Stomach (tissue), 9 donors: ENCODE measurements around the gene CDK5RAP3. TPM values are rescaled to one million over a fixed set of nuclear protein-coding genes. Genes with fewer than 3 reads are reported as not detected.
A peak's percentile ranks its signal among the peaks of the same experiment; 100 is the strongest.

Source experiments
- DNase-seq, 2 donors: peaks; one replicate each; pipeline versions ENCODE4 v3.0.0 to v3.0.0-alpha.2; 2013 to 2019
- H3K27ac ChIP-seq, 5 donors: fragments of 200-600 bp in 4 of 5; sonication (generic) in 4 of 5; one replicate each; pipeline ENCODE4 v1.5.1; 2013 to 2019; ENCODE audit warnings: mild to moderate bottlenecking in 1 of 5, moderate library complexity in 1 of 5
- H3K27me3 ChIP-seq, 3 donors: fragments of 200-600 bp; sonication (generic); one replicate each; pipeline ENCODE4 v1.5.1; 2017 to 2019; ENCODE audit warnings: mixed run types in 1 of 3
- H3K36me3 ChIP-seq, 4 donors: fragments of 200-600 bp; sonication (generic); 1 replicate in 3 of 4; 2 replicates in 1 of 4; pipeline ENCODE4 v1.5.1; 2016 to 2019
- H3K4me1 ChIP-seq, 4 donors: fragments of 200-600 bp; sonication (generic); one replicate each; pipeline ENCODE4 v1.5.1; 2016 to 2019
- H3K4me3 ChIP-seq, 4 donors: fragments of 200-600 bp; sonication (generic) in 3 of 4; one replicate each; pipeline ENCODE4 v1.5.1; 2016 to 2019; ENCODE audit warnings: mild to moderate bottlenecking in 1 of 4
- H3K9me3 ChIP-seq, 4 donors: fragments of 200-600 bp; sonication (generic); one replicate each; pipeline ENCODE4 v1.5.1; 2016 to 2019
- EP300 ChIP-seq: sonication (generic); formaldehyde crosslinking; IDR thresholded peaks from one replicate; pipeline ENCODE4 v1.6.1; 2017; ENCODE audit warnings: antibody characterized with exemption
- POLR2A ChIP-seq, 4 donors: fragments of 450-650 bp; IDR thresholded peaks; one replicate each; pipeline ENCODE4 v1.6.1; 2016; ENCODE audit warnings: antibody characterized with exemption in 4 of 4, control low read depth in 2 of 4, mild to moderate bottlenecking in 1 of 4, moderate library complexity in 1 of 4
- POLR2AphosphoS5 ChIP-seq, 3 donors: sonication (generic); formaldehyde crosslinking; IDR thresholded peaks; one replicate each; pipeline ENCODE4 v1.6.1; 2016; ENCODE audit warnings: antibody characterized with exemption in 3 of 3
- WGBS, 5 donors: extraction: QIAGEN DNeasy Blood & Tissue Kit in 3 of 5; methylation state at CpG; one replicate each; pipeline versions ENCODE4 v1.1.5 to v1.1.7; 2013 to 2018; 5-methylcytosine and 5-hydroxymethylcytosine counted together
- intact Hi-C: fragments of 100-400 bp; cut with DNase I; formaldehyde crosslinking; loops from one replicate; pipeline ENCODE4 v1.15.1; 2023; ENCODE audit warnings: low total_unique reads
- polyA plus RNA-seq, 3 donors: library from polyadenylated mRNA; stranded (reverse); fragments of 200-250 nt; gene quantifications; one replicate each; pipeline ENCODE4 v1.2.3, GENCODE V29; 2013
- total RNA-seq, 5 donors: library from RNA; depleted of rRNA; stranded (reverse); fragments of >200 nt; gene quantifications; one replicate each; pipeline versions ENCODE4 v1.1.0 to v1.2.3, GENCODE V29; 2014 to 2016
- TF ChIP-seq, protein P1 (sequence below), 7 experiments: fragments of 450-650 bp in 4 of 7; fragments of 200-600 bp in 3 of 7; sonication (generic) in 3 of 7; IDR thresholded peaks; one replicate each; pipeline ENCODE4 v1.5.1; 2016 to 2019; ENCODE audit warnings: antibody characterized with exemption in 7 of 7, control low read depth in 2 of 7, mild to moderate bottlenecking in 1 of 7
- donor health status: healthy with polysubstance abuse.
- donor health status: Bipolar disorder and iron deficiency.
- donor health status: healthy.

Gene CDK5RAP3
- total and polyA plus RNA-seq, 8 donors, result 101 to 682 (median 277) TPM

DNA sequence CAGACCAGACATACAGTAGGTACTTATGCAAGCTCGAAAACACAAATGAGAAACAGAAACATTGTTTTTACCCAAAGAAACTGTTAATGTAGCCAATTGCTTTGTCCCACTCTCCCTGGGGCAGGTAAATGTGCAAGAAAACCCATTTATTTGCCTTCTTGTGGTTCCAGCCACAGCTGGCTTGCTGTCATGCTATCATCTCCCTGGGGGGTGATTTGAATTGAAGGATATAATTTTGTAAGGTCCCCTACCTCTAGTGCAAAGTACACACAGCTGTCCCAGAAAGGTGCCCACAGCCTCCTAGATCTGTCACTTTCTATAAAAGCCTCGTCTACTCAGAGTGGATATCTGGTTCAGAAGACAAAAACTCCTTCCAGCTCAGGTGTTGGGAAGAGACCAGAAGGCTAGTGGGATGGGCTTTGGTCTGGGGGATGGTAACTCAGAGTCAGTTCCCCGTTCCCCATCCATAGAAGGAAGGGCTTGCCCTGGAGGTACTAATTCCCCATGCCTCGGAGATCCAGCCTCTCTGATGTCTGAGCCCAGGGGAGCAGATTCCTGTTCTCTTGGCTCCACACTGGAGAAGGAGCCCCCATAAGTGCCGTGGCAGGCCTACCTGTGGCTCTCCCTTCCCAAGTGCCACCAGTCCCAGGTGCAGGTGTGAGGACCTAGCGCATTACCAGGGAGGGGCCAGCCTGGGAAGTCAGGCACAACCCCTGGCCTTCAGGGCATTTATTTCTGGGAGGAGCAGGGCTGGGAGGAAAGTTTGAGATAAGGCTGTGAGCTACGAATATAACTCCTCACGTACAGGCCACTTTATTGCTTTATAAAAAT lies 10.9 kb upstream of the CDK5RAP3 start:
- intact Hi-C loops, result no loop called here

DNA sequence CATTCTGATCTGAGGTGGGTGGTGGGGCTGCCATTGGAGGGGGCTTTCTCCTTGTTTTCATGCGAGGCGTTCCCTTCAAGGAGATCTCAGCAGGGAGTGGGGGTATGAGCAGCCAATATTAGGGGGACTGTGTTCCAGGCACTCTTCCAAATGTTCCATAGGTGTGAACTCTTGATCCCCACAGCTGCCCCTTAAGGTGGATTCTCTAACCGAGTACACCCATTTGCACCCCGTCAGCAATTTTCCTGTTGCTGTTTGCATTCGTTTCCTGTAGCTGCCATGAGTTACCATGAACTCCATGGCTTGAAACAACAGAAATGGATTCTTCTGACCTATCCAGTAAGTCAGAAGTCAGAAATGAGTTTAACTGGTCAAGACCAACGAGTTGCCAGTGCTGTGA lies 9.5 kb upstream of the CDK5RAP3 start:
- Histone ChIP-seq H3K27ac (peak overlapping the region in 4 of 5 donors; percentile 9 to 94 (median 90)), H3K4me1 (peaks cover 20 to 36% (median 26%) of the 10 kb centered on the region in 4 donors), H3K9me3 (no peaks in the 10 kb centered on the region), H3K4me3 (no peak overlapping the region), H3K36me3 (no peaks in the 10 kb centered on the region), H3K27me3 (no peaks in the 10 kb centered on the region)
- 80 to 91% (median 84%) methylated on average over 6 of the region's 6 CpGs for WGBS, 5 donors
- intact Hi-C loops, result no loop called here
- TF ChIP-seq POLR2A (IDR thresholded peaks at IDR 0.05), result no peak
- no peak for TF ChIP-seq POLR2AphosphoS5 (IDR thresholded peaks at IDR 0.05)
- TF ChIP-seq, protein P1, sequence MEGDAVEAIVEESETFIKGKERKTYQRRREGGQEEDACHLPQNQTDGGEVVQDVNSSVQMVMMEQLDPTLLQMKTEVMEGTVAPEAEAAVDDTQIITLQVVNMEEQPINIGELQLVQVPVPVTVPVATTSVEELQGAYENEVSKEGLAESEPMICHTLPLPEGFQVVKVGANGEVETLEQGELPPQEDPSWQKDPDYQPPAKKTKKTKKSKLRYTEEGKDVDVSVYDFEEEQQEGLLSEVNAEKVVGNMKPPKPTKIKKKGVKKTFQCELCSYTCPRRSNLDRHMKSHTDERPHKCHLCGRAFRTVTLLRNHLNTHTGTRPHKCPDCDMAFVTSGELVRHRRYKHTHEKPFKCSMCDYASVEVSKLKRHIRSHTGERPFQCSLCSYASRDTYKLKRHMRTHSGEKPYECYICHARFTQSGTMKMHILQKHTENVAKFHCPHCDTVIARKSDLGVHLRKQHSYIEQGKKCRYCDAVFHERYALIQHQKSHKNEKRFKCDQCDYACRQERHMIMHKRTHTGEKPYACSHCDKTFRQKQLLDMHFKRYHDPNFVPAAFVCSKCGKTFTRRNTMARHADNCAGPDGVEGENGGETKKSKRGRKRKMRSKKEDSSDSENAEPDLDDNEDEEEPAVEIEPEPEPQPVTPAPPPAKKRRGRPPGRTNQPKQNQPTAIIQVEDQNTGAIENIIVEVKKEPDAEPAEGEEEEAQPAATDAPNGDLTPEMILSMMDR (IDR thresholded peaks at IDR 0.05), result no peak
- no peak for TF ChIP-seq EP300
- no peak for DNase-seq

More for the DNA sequence above, 10.9 kb upstream of the CDK5RAP3 start:
- H3K36me3 ChIP-seq, result no peaks in the 10 kb centered on the region
- peak; percentile 78 to 82 for DNase-seq
- H3K4me3 ChIP-seq, result no peak overlapping the region
- TF ChIP-seq, protein P1 (IDR thresholded peaks at IDR 0.05), result no peak
- peak in 1 of 4 donors; percentile 19 for TF ChIP-seq POLR2A (IDR thresholded peaks at IDR 0.05)
- peak in 2 of 3 donors; percentile 66 to 72 for TF ChIP-seq POLR2AphosphoS5 (IDR thresholded peaks at IDR 0.05)
- TF ChIP-seq EP300, result no peak
- WGBS, 5 donors, result 35 to 52% (median 42%) methylated on average over 8 of the region's 8 CpGs
- H3K9me3 ChIP-seq, result no peaks in the 10 kb centered on the region
- peaks cover 15 to 31% (median 23%) of the 10 kb centered on the region in 4 donors for H3K4me1 ChIP-seq
- peak overlapping the region; percentile 62 to 94 (median 91) for H3K27ac ChIP-seq
- no peaks in the 10 kb centered on the region for H3K27me3 ChIP-seq

DNA sequence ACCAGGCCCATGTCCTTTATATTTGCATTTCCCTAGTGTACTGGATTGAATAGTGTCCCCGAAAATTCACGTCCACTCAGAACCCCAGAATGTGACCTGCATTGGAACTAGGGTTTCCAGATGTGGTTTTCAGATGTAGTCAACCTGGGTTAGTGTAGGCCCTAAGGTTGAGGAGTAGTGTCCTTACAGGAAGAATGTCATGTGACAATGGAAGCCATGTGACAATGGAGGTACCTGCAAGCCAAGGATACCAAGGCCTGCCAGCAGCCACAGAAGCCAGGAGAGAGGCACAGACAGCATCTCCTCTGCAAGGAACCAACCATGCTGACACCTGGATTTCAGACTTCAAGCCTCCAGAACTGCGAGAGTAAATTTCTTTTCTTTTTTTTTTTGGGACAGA lies 8.0 kb upstream of the CDK5RAP3 start:
- 78 to 100% (median 95%) methylated on average over 3 of the region's 3 CpGs for WGBS, 5 donors
- peaks cover 21 to 50% (median 33%) of the 10 kb centered on the region in 4 donors for H3K4me1 ChIP-seq
- H3K36me3 ChIP-seq, result no peaks in the 10 kb centered on the region
- intact Hi-C loops, result no loop called here
- no peak overlapping the region for H3K27ac ChIP-seq
- no peaks in the 10 kb centered on the region for H3K9me3 ChIP-seq
- no peak for DNase-seq
- TF ChIP-seq POLR2A (IDR thresholded peaks at IDR 0.05) (no peak), POLR2AphosphoS5 (IDR thresholded peaks at IDR 0.05) (no peak), EP300 (no peak)
- TF ChIP-seq, protein P1 (IDR thresholded peaks at IDR 0.05), result no peak
- H3K4me3 ChIP-seq, result no peak overlapping the region
- no peaks in the 10 kb centered on the region for H3K27me3 ChIP-seq

DNA sequence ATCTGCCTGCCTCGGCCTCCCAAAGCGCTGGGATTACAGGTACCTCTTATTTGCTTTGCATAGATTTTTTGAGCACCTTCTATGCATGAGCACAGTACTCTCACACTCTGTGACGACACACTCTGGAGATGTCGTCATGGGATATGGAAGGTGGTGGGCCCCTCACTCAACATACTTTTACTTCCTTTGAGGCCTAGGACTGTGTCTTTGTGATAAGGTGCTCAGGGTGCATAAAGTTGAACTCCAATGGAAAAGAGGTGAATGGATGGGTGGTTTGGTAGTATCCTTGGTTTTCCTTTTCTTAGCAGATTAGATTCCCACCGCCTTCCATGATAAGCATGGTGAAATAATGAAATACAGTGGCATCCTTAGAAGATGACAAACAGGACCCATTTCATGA lies 6.1 kb upstream of the CDK5RAP3 start:
- Histone ChIP-seq H3K4me3 (no peak overlapping the region), H3K36me3 (no peaks in the 10 kb centered on the region), H3K4me1 (peaks cover 11 to 42% (median 24%) of the 10 kb centered on the region in 4 donors), H3K27ac (peak overlapping the region in 4 of 5 donors; percentile 49 to 82 (median 81)), H3K27me3 (no peaks in the 10 kb centered on the region), H3K9me3 (no peaks in the 10 kb centered on the region)
- 90 to 97% (median 95%) methylated on average over 5 of the region's 5 CpGs for WGBS, 5 donors
- intact Hi-C loops, result no loop called here
- TF ChIP-seq POLR2AphosphoS5 (IDR thresholded peaks at IDR 0.05), result no peak
- TF ChIP-seq, protein P1 (IDR thresholded peaks at IDR 0.05), result no peak
- no peak for TF ChIP-seq POLR2A (IDR thresholded peaks at IDR 0.05)
- no peak for TF ChIP-seq EP300
- DNase-seq, result no peak
